ENCODE measurements around the gene TBC1D4. TPM values are rescaled to one million over a fixed set of nuclear protein-coding genes. Genes with fewer than 3 reads are reported as not detected.

The TBC1D4 gene
- total RNA-seq, 4 donors from 2014 or later, result 31.0 to 91.3 (median 46.1) TPM

- WGBS, 2 donors (ENCODE audit: low coverage in 1 of 2), result 73 to 83% methylated on average over 3 to 5 of the region's 5 CpGs
- H3K27me3 ChIP-seq, result no peaks in the 10 kb centered on the region
- H3K4me1 ChIP-seq, result no peaks in the 10 kb centered on the region
- H3K36me3 ChIP-seq, result peaks cover 0 to 5% (median 0%) of the 10 kb centered on the region in 4 donors
- no peak overlapping the region for H3K27ac ChIP-seq
- TF ChIP-seq POLR2A (IDR thresholded peaks at IDR 0.05) (no peak), CTCF (IDR thresholded peaks at IDR 0.05) (no peak), POLR2AphosphoS5 (IDR thresholded peaks at IDR 0.05) (no peak)
- H3K9me3 ChIP-seq, result no peaks in the 10 kb centered on the region
- intact Hi-C loops (cut with DNase I; ENCODE audit: low total_unique reads), result no loop called here
- no peak overlapping the region for H3K4me3 ChIP-seq
- DNase-seq, result no peak
- in situ Hi-C loops (cut with MboI; ENCODE audit: low pct_ligation_motif_present in 1 of 4, low pct_unique_long_range_greater_than_20kb in 1 of 4, low sequenced_read_pairs in 3 of 4), result no loop called here
Measured at GRCh38 chr13:75329097-75329496, 152.9 kb downstream of the TBC1D4 start.

GRCh38 chr13:75327135-75327510 lies 154.8 kb downstream of the TBC1D4 start:
- TF ChIP-seq POLR2AphosphoS5 (IDR thresholded peaks at IDR 0.05), result no peak
- no peak for TF ChIP-seq CTCF (IDR thresholded peaks at IDR 0.05)
- no peak for TF ChIP-seq POLR2A (IDR thresholded peaks at IDR 0.05)
- no peak for TF ChIP-seq EP300 (IDR thresholded peaks at IDR 0.05; ENCODE audit: low read depth)
- no peak for DNase-seq
- Histone ChIP-seq H3K4me3 (no peak overlapping the region), H3K9me3 (no peaks in the 10 kb centered on the region), H3K4me1 (no peaks in the 10 kb centered on the region), H3K36me3 (peaks cover 0 to 5% (median 0%) of the 10 kb centered on the region in 4 donors), H3K27ac (peak overlapping the region in 2 of 4 donors; percentile 29 to 54), H3K27me3 (no peaks in the 10 kb centered on the region)
- in situ Hi-C loops (cut with MboI; ENCODE audit: low pct_ligation_motif_present in 1 of 4, low pct_unique_long_range_greater_than_20kb in 1 of 4, low sequenced_read_pairs in 3 of 4), result no loop called here
- intact Hi-C loops (cut with DNase I; ENCODE audit: low total_unique reads), result no loop called here
- WGBS, 2 donors (ENCODE audit: low coverage in 1 of 2), result 58 to 76% methylated on average over 3 of the region's 3 CpGs

GRCh38 chr13:75326173-75327134 lies 155.5 kb downstream of the TBC1D4 start:
- H3K4me3 ChIP-seq, result peak overlapping the region in 1 of 4 donors; percentile 17

More at GRCh38 chr13:75326173-75327134, 155.5 kb downstream of the TBC1D4 start:
- intact Hi-C loops (cut with DNase I; ENCODE audit: low total_unique reads) (no loop called here), in situ Hi-C loops (cut with MboI; ENCODE audit: low pct_ligation_motif_present in 1 of 4, low pct_unique_long_range_greater_than_20kb in 1 of 4, low sequenced_read_pairs in 3 of 4) (no loop called here)
- no peak for DNase-seq
- TF ChIP-seq POLR2A (IDR thresholded peaks at IDR 0.05) (peak; percentile 22), CTCF (IDR thresholded peaks at IDR 0.05) (no peak), EP300 (IDR thresholded peaks at IDR 0.05; ENCODE audit: low read depth) (no peak), POLR2AphosphoS5 (IDR thresholded peaks at IDR 0.05) (peak in 2 of 3 donors; percentile 6 to 25)
- 52 to 64% methylated on average over 8 to 21 of the region's 21 CpGs for WGBS, 2 donors (ENCODE audit: low coverage in 1 of 2)
- Histone ChIP-seq H3K36me3 (peaks cover 0 to 5% (median 0%) of the 10 kb centered on the region in 4 donors), H3K9me3 (no peaks in the 10 kb centered on the region), H3K4me1 (no peaks in the 10 kb centered on the region), H3K27me3 (no peaks in the 10 kb centered on the region), H3K27ac (peak overlapping the region in 3 of 4 donors; percentile 14 to 54 (median 29))
